ENCODE measurements around the gene MIA2.
"Not testable (repeated sequence)": the region's sequence is repeated elsewhere in the genome, so short reads cannot be mapped to it uniquely, and the experiment has no call there.

- TF ChIP-seq CTCF (IDR thresholded peaks at IDR 0.05); EZH2 (IDR thresholded peaks at IDR 0.05; ENCODE audit: borderline replicate concordance, insufficient read depth, low read depth, low read length, poor library complexity, severe bottlenecking): not testable (repeated sequence)
These were observed 23.7 kb downstream of the MIA2 start for GRCh38 chr14:39257388-39257787.
